SK-N-SH (cell line): ENCODE measurements around the gene SOBP.

Experiments used
- GABPA ChIP-seq: IDR thresholded peaks from 2 replicates; pipeline ENCODE4 v1.4.0; 2012; ENCODE audit warnings: low read depth, mild to moderate bottlenecking
- JUND ChIP-seq: IDR thresholded peaks from 2 replicates; pipeline ENCODE4 v1.4.0; 2012
- PBX3 ChIP-seq: IDR thresholded peaks from 2 replicates; pipeline ENCODE4; 2012
- REST ChIP-seq: IDR thresholded peaks from 2 replicates; pipeline ENCODE4 v1.6.1; 2012; ENCODE audit warnings: mild to moderate bottlenecking, low read depth, low read length, moderate library complexity
- SIN3A ChIP-seq: IDR thresholded peaks from 2 replicates; pipeline ENCODE4 v1.6.1; 2012; ENCODE audit warnings: low read depth, mild to moderate bottlenecking, low read length, moderate library complexity, borderline replicate concordance
- TEAD4 ChIP-seq: IDR thresholded peaks from 2 replicates; pipeline ENCODE4 v1.4.0; 2012; ENCODE audit warnings: mild to moderate bottlenecking, borderline replicate concordance; ENCODE audit not compliant: insufficient read depth
- USF1 ChIP-seq: IDR thresholded peaks from 2 replicates; pipeline ENCODE4 v1.4.0; 2012; ENCODE audit warnings: low read depth, borderline replicate concordance
- TF ChIP-seq, protein P1 (sequence below): fragments of 200-600 bp; sonication (generic); IDR thresholded peaks from 2 replicates; pipeline ENCODE4 v1.6.1; 2017; ENCODE audit warnings: antibody characterized with exemption, mild to moderate bottlenecking, moderate library complexity

DNA sequence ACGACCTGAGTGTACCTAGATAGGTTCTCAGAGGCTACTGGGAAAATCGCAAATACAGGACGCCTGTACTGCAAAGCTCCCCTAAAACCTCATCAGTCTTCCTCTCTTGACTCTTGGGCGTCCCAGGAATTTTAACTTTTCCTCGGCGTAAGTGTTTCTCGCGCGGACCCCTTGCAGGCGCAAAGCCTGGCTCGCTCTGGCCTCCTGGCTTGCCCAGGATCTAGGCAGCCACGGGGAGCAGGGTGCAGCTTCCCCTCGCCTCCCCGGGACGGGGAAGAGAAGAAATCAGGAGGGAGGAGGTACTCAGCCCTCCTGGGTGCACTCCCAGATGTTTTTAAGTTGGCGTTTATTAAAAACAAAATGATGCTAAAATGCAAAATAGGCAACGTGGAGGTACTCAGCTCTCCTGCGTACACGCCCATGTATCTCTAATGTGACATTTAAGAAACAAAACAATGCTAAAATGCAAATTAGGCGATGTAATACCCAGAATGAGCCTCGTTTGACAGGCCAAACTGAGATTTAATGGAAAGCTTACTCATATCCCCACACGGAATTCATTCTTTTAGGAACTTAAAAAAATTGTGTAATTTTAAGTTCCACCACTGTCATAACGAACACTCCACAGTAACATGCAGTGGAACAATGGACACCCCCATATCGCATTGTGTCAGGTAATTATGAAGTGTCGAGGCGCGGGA, 1.6 kb upstream of the SOBP start:
- TF ChIP-seq TEAD4 (no peak), REST (no peak), JUND (no peak), GABPA (no peak), PBX3 (no peak), USF1 (no peak), SIN3A (no peak)
- TF ChIP-seq, protein P1, sequence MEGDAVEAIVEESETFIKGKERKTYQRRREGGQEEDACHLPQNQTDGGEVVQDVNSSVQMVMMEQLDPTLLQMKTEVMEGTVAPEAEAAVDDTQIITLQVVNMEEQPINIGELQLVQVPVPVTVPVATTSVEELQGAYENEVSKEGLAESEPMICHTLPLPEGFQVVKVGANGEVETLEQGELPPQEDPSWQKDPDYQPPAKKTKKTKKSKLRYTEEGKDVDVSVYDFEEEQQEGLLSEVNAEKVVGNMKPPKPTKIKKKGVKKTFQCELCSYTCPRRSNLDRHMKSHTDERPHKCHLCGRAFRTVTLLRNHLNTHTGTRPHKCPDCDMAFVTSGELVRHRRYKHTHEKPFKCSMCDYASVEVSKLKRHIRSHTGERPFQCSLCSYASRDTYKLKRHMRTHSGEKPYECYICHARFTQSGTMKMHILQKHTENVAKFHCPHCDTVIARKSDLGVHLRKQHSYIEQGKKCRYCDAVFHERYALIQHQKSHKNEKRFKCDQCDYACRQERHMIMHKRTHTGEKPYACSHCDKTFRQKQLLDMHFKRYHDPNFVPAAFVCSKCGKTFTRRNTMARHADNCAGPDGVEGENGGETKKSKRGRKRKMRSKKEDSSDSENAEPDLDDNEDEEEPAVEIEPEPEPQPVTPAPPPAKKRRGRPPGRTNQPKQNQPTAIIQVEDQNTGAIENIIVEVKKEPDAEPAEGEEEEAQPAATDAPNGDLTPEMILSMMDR: no peak
